Measurements from ENCODE around the gene UBE2H. TPM values are rescaled to one million over a fixed set of nuclear protein-coding genes. Genes with fewer than 3 reads are reported as not detected.

The UBE2H gene
- total and polyA plus RNA-seq, 4 donors, result 11.9 to 84.2 (median 23.7) TPM

- peak; percentile 29 to 81 for TF ChIP-seq JUND (IDR thresholded peaks at IDR 0.05)
- peak in 1 of 2 donors; percentile 25 for TF ChIP-seq RAD21 (IDR thresholded peaks at IDR 0.05)
- peak in 1 of 2 donors; percentile 27 for TF ChIP-seq RXRA (IDR thresholded peaks at IDR 0.05)
- peak in 1 of 2 donors; percentile 8 for TF ChIP-seq HNF4A (conservative IDR thresholded peaks at IDR 0.05)
- TF ChIP-seq TAF1 (conservative IDR thresholded peaks at IDR 0.05), result no peak
- TF ChIP-seq, protein P1, sequence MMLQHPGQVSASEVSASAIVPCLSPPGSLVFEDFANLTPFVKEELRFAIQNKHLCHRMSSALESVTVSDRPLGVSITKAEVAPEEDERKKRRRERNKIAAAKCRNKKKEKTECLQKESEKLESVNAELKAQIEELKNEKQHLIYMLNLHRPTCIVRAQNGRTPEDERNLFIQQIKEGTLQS (IDR thresholded peaks at IDR 0.05), result peak; percentile 49
- TF ChIP-seq SP1 (IDR thresholded peaks at IDR 0.05), result peak; percentile 35
- no peak for TF ChIP-seq FOXA1 (IDR thresholded peaks at IDR 0.05)
- TF ChIP-seq GABPA (IDR thresholded peaks at IDR 0.05 in 1 of 2, conservative IDR thresholded peaks at IDR 0.05 in 1 of 2), result no peak
- no peak for TF ChIP-seq HNF4G (IDR thresholded peaks at IDR 0.05)
- Histone ChIP-seq H3K27ac (ENCODE audit: low read depth in 1 of 2, low read length in 2 of 2) (no peak overlapping the region), H3K9ac (ENCODE audit: low read depth in 1 of 2, low read length in 2 of 2) (no peak overlapping the region), H3K27me3 (ENCODE audit: control insufficient read depth in 4 of 4, insufficient read depth in 4 of 4, low read length in 3 of 4) (no peaks in the 10 kb centered on the region), H3K4me3 (ENCODE audit: low read depth in 1 of 3, low read length in 3 of 3) (no peak overlapping the region), H3K9me3 (ENCODE audit: control insufficient read depth in 4 of 4, low read length in 3 of 4) (no peaks in the 10 kb centered on the region), H3K4me1 (ENCODE audit: control insufficient read depth in 4 of 4, insufficient read depth in 4 of 4, low read length in 3 of 4) (no peaks in the 10 kb centered on the region), H3K36me3 (ENCODE audit: control insufficient read depth in 4 of 4, insufficient read depth in 3 of 4, low read depth in 1 of 4, low read length in 3 of 4) (no peaks in the 10 kb centered on the region)
- WGBS, result 49% methylated on average over 9 of the region's 9 CpGs
- DNase-seq (ENCODE audit: low spot score), result peak; percentile 78
Measured at GRCh38 chr7:129958643-129959470, 6.1 kb upstream of the UBE2H start.

- Histone ChIP-seq H3K9me3 (ENCODE audit: control insufficient read depth in 4 of 4, low read length in 3 of 4) (no peaks in the 10 kb centered on the region), H3K4me3 (ENCODE audit: low read depth in 1 of 3, low read length in 3 of 3) (no peak overlapping the region), H3K36me3 (ENCODE audit: control insufficient read depth in 4 of 4, insufficient read depth in 3 of 4, low read depth in 1 of 4, low read length in 3 of 4) (no peaks in the 10 kb centered on the region), H3K9ac (ENCODE audit: low read depth in 1 of 2, low read length in 2 of 2) (no peak overlapping the region), H3K4me1 (ENCODE audit: control insufficient read depth in 4 of 4, insufficient read depth in 4 of 4, low read length in 3 of 4) (peaks cover 0 to 1% (median under 1%) of the 10 kb centered on the region in 4 donors), H3K27me3 (ENCODE audit: control insufficient read depth in 4 of 4, insufficient read depth in 4 of 4, low read length in 3 of 4) (no peaks in the 10 kb centered on the region), H3K27ac (ENCODE audit: low read depth in 1 of 2, low read length in 2 of 2) (no peak overlapping the region)
- 94% methylated on average over 8 of the region's 8 CpGs for WGBS
- DNase-seq (ENCODE audit: low spot score), result no peak
- no peak for TF ChIP-seq FOXA1 (IDR thresholded peaks at IDR 0.05)
- no peak for TF ChIP-seq EGR1 (IDR thresholded peaks at IDR 0.05; ENCODE audit: low read depth in 2 of 2)
- TF ChIP-seq HNF4G (IDR thresholded peaks at IDR 0.05), result no peak
- TF ChIP-seq FOXA2 (IDR thresholded peaks at IDR 0.05), result no peak
- no peak for TF ChIP-seq CTCF (IDR thresholded peaks at IDR 0.05; ENCODE audit: low read depth, low read length, missing input control)
- no peak for TF ChIP-seq GABPA (IDR thresholded peaks at IDR 0.05 in 1 of 2, conservative IDR thresholded peaks at IDR 0.05 in 1 of 2)
- no peak for TF ChIP-seq SP1 (IDR thresholded peaks at IDR 0.05)
- TF ChIP-seq RXRA (IDR thresholded peaks at IDR 0.05), result no peak
- no peak for TF ChIP-seq RAD21 (IDR thresholded peaks at IDR 0.05)
- TF ChIP-seq, protein P1 (IDR thresholded peaks at IDR 0.05), result no peak
- TF ChIP-seq TAF1 (conservative IDR thresholded peaks at IDR 0.05), result no peak
- TF ChIP-seq, protein P2, sequence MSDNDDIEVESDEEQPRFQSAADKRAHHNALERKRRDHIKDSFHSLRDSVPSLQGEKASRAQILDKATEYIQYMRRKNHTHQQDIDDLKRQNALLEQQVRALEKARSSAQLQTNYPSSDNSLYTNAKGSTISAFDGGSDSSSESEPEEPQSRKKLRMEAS (IDR thresholded peaks at IDR 0.05), result no peak
- no peak for TF ChIP-seq JUND (IDR thresholded peaks at IDR 0.05)
- TF ChIP-seq HNF4A (conservative IDR thresholded peaks at IDR 0.05), result no peak
- TF ChIP-seq NR2F2 (IDR thresholded peaks at IDR 0.05), result no peak
- TF ChIP-seq, protein P3, sequence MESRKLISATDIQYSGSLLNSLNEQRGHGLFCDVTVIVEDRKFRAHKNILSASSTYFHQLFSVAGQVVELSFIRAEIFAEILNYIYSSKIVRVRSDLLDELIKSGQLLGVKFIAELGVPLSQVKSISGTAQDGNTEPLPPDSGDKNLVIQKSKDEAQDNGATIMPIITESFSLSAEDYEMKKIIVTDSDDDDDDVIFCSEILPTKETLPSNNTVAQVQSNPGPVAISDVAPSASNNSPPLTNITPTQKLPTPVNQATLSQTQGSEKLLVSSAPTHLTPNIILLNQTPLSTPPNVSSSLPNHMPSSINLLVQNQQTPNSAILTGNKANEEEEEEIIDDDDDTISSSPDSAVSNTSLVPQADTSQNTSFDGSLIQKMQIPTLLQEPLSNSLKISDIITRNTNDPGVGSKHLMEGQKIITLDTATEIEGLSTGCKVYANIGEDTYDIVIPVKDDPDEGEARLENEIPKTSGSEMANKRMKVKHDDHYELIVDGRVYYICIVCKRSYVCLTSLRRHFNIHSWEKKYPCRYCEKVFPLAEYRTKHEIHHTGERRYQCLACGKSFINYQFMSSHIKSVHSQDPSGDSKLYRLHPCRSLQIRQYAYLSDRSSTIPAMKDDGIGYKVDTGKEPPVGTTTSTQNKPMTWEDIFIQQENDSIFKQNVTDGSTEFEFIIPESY (IDR thresholded peaks at IDR 0.05), result no peak
- no peak for TF ChIP-seq REST (IDR thresholded peaks at IDR 0.05)
- TF ChIP-seq YY1 (IDR thresholded peaks at IDR 0.05), result no peak
Measured at GRCh38 chr7:129955993-129956543, 3.3 kb upstream of the UBE2H start.
